Upper lobe of left lung (tissue), 6 donors: ENCODE measurements around the gene KSR2. TPM values are rescaled to one million over a fixed set of nuclear protein-coding genes. Genes with fewer than 3 reads are reported as not detected.

Experiments used
- ATAC-seq, 2 donors: fragments of 200-7000 bp; cut with Tn5 transposase; one replicate each; pipeline ENCODE4 v1.9.1; 2022; ENCODE audit warnings: mild to moderate bottlenecking in 2 of 2, moderate library complexity in 2 of 2; ENCODE audit not compliant: low FRiP score in 2 of 2
- DNase-seq, 2 donors: peaks; one replicate each; pipeline ENCODE4 v3.0.0-alpha.2; 2019 to 2020
- H3K27ac ChIP-seq, 4 donors: fragments of 200-600 bp; sonication (generic); one replicate each; pipeline ENCODE4 v1.5.1; 2016 to 2019
- H3K27me3 ChIP-seq, 4 donors: fragments of 200-600 bp; sonication (generic); one replicate each; pipeline ENCODE4 v1.5.1; 2017 to 2019
- H3K36me3 ChIP-seq, 4 donors: fragments of 200-600 bp; sonication (generic); one replicate each; pipeline ENCODE4 v1.5.1; 2016 to 2019
- H3K4me1 ChIP-seq, 4 donors: fragments of 200-600 bp; sonication (generic); one replicate each; pipeline ENCODE4 v1.5.1; 2018 to 2019
- H3K4me3 ChIP-seq, 4 donors: fragments of 200-600 bp; sonication (generic); one replicate each; pipeline ENCODE4 v1.5.1; 2017 to 2019; ENCODE audit warnings: mild to moderate bottlenecking in 2 of 4, moderate library complexity in 1 of 4
- H3K9me3 ChIP-seq, 4 donors: fragments of 200-600 bp; sonication (generic); one replicate each; pipeline ENCODE4 v1.5.1; 2018 to 2019
- EP300 ChIP-seq, 4 donors: sonication (generic); formaldehyde crosslinking; IDR thresholded peaks; one replicate each; pipeline ENCODE4 v1.5.1; 2017; ENCODE audit warnings: antibody characterized with exemption in 4 of 4, control low read depth in 2 of 4
- POLR2A ChIP-seq, 4 donors: fragments of 450-650 bp; IDR thresholded peaks; one replicate each; pipeline ENCODE4 v1.5.1; 2016 to 2017; ENCODE audit warnings: antibody characterized with exemption in 4 of 4, mild to moderate bottlenecking in 2 of 4
- POLR2AphosphoS5 ChIP-seq, 2 donors: sonication (generic); formaldehyde crosslinking; IDR thresholded peaks; one replicate each; pipeline ENCODE4 v1.5.1; 2017; ENCODE audit warnings: antibody characterized with exemption in 2 of 2
- WGBS, 2 donors: methylation state at CpG; one replicate each; pipeline ENCODE4 v1.1.5; 2017 to 2018; 5-methylcytosine and 5-hydroxymethylcytosine counted together
- total RNA-seq, 6 donors: library from RNA; depleted of rRNA in 4 of 6; stranded (reverse); fragments of >200 nt in 4 of 6; gene quantifications; one replicate each; pipeline versions ENCODE4 v1.1.0 to v1.2.1, GENCODE V29; 2016 to 2021
- TF ChIP-seq, protein P1 (sequence below), 6 experiments: fragments of 450-650 bp in 4 of 6; fragments of 200-600 bp in 2 of 6; sonication (generic) in 2 of 6; IDR thresholded peaks; one replicate each; pipeline ENCODE4 v1.5.1; 2016 to 2019; ENCODE audit warnings: antibody characterized with exemption in 6 of 6
- donor health status: DM: no; HTN: no; CAD: no; lungs with moderate emphysema.
- donor health status: DM: no; HTN: yes; CAD: no; lungs with severe emphysema.

KSR2 gene
- total RNA-seq, 6 donors from 2014 or later = 0.30 to 3.2 (median 0.85) TPM

DNA sequence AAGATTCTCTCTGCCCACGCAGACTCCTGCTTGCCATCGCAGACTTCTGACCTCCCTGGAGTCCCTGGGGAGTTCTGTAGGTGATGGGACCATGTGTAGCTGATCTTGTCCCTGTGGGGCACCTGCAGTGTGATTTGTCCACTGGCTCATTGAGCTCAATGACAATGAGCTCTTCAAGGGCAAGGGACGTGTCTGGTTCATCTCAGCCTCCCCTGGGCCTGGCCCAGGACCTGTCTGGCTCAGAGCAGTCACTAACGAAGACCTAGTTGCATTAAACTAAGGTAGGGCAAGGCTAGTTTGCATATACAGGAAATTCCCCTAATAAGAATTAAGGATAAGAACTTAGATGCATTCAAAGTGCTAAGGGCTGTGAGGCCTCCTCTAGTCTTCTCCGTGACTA lies 361.8 kb downstream of the KSR2 start:
- H3K4me1 ChIP-seq = no peaks in the 10 kb centered on the region
- H3K4me3 ChIP-seq = no peak overlapping the region
- no peaks in the 10 kb centered on the region for H3K27me3 ChIP-seq
- no peak for ATAC-seq
- H3K9me3 ChIP-seq = no peaks in the 10 kb centered on the region
- 62 to 75% methylated on average over 5 of the region's 5 CpGs for WGBS, 2 donors
- H3K27ac ChIP-seq = no peak overlapping the region
- no peak for DNase-seq
- no peak for TF ChIP-seq EP300 (IDR thresholded peaks at IDR 0.05)
- TF ChIP-seq, protein P1, sequence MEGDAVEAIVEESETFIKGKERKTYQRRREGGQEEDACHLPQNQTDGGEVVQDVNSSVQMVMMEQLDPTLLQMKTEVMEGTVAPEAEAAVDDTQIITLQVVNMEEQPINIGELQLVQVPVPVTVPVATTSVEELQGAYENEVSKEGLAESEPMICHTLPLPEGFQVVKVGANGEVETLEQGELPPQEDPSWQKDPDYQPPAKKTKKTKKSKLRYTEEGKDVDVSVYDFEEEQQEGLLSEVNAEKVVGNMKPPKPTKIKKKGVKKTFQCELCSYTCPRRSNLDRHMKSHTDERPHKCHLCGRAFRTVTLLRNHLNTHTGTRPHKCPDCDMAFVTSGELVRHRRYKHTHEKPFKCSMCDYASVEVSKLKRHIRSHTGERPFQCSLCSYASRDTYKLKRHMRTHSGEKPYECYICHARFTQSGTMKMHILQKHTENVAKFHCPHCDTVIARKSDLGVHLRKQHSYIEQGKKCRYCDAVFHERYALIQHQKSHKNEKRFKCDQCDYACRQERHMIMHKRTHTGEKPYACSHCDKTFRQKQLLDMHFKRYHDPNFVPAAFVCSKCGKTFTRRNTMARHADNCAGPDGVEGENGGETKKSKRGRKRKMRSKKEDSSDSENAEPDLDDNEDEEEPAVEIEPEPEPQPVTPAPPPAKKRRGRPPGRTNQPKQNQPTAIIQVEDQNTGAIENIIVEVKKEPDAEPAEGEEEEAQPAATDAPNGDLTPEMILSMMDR (IDR thresholded peaks at IDR 0.05) = no peak
- no peak for TF ChIP-seq POLR2AphosphoS5 (IDR thresholded peaks at IDR 0.05)
- no peak for TF ChIP-seq POLR2A (IDR thresholded peaks at IDR 0.05)
- no peaks in the 10 kb centered on the region for H3K36me3 ChIP-seq

DNA sequence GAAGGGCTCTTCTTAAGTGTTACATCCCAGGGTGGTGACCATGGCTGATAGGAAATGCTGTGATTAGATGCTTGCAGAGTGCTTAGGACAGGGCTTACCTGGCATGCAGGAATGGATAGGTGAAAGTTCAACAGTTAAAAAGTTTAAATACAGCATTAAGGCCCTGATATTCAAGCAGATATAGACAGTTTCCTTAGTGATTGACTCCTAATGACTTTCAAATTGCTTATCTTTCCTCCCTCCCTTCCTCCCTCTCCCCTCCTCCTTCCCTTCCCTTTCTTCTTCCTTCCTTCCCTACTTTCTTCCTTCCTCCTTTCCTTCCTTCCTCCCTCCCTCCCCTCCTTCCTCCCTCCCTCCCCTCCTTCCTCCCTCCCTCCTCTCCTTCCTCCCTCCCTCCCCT lies 362.8 kb downstream of the KSR2 start:
- no peaks in the 10 kb centered on the region for H3K36me3 ChIP-seq
- H3K9me3 ChIP-seq = no peaks in the 10 kb centered on the region
- H3K4me1 ChIP-seq = no peaks in the 10 kb centered on the region
- ATAC-seq = no peak
- no peak for DNase-seq
- no peak overlapping the region for H3K27ac ChIP-seq
- no peak overlapping the region for H3K4me3 ChIP-seq
- no peaks in the 10 kb centered on the region for H3K27me3 ChIP-seq
- no peak for TF ChIP-seq EP300 (IDR thresholded peaks at IDR 0.05)
- TF ChIP-seq, protein P1 (IDR thresholded peaks at IDR 0.05) = no peak
- TF ChIP-seq POLR2A (IDR thresholded peaks at IDR 0.05) = no peak
- TF ChIP-seq POLR2AphosphoS5 (IDR thresholded peaks at IDR 0.05) = no peak

DNA sequence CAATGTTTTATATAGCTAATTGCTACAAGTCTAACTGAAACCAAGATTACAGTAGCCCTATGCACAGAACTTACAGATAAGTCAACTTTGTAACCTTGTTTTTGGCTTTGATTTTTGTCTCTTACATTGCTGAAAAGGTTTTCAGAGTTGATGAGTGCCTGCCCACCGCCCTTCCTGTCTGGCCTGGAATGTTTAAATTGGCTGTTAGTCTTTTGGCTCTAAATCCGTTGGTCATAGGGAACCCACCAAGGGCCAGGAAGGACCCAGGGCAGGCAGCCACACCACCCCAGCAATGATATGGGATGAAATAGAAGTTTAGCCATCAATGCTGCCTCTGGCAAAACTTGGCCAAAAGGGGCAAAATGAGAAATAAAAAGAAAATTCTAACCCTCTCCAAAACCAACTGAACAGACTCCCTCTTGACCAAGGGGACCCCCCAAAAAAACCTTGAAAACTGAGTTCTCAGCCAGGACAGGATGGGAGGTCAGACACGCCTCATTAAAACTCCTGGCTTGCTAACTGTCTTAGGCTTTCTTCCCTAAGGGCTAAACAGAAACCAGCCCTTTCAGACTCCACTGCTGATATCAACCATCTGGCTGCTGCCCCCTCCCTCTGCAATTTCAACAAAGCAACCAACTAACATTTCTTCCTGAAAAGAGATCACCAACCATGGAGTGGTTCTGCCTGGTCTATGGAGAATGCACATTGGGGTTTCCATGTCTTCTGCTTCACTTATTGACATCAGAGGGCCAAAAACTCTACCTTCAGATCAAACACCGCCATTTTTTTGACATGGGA lies 365.3 kb downstream of the KSR2 start:
- H3K27ac ChIP-seq = no peak overlapping the region
- no peak for DNase-seq
- ATAC-seq = no peak
- H3K27me3 ChIP-seq = no peaks in the 10 kb centered on the region
- TF ChIP-seq, protein P1 (IDR thresholded peaks at IDR 0.05) = no peak
- H3K9me3 ChIP-seq = no peaks in the 10 kb centered on the region
- no peaks in the 10 kb centered on the region for H3K4me1 ChIP-seq
- 35 to 59% methylated on average over 4 of the region's 4 CpGs for WGBS, 2 donors
- H3K4me3 ChIP-seq = no peak overlapping the region
- no peaks in the 10 kb centered on the region for H3K36me3 ChIP-seq

DNA sequence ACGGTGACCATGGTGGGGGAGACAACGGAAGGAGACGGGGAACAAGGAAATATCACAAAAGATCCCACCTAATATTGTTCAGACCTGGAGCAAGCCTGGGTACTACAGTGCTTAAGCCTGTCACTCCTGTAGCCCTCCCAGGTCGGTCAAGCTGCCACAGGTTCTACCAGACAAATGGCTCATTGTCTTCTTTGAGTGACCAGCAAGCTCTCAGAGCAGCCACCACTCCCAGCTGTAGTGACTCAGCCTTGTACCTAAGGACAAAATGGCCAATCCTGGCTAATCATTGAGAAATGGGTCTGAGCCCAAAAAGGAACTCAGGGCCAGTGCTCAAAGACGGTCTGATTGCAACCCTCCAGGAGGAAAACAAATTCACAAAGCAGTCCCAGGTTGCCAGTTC lies 368.9 kb downstream of the KSR2 start:
- H3K27ac ChIP-seq = no peak overlapping the region
- H3K4me3 ChIP-seq = no peak overlapping the region
- WGBS, 2 donors = 70 to 79% methylated on average over 5 of the region's 5 CpGs
- no peak for DNase-seq
- H3K4me1 ChIP-seq = no peaks in the 10 kb centered on the region
- ATAC-seq = no peak
- TF ChIP-seq POLR2AphosphoS5 (IDR thresholded peaks at IDR 0.05) = no peak
- no peak for TF ChIP-seq POLR2A (IDR thresholded peaks at IDR 0.05)
- TF ChIP-seq, protein P1 (IDR thresholded peaks at IDR 0.05) = no peak
- no peak for TF ChIP-seq EP300 (IDR thresholded peaks at IDR 0.05)
- no peaks in the 10 kb centered on the region for H3K9me3 ChIP-seq
- H3K27me3 ChIP-seq = no peaks in the 10 kb centered on the region
- no peaks in the 10 kb centered on the region for H3K36me3 ChIP-seq

DNA sequence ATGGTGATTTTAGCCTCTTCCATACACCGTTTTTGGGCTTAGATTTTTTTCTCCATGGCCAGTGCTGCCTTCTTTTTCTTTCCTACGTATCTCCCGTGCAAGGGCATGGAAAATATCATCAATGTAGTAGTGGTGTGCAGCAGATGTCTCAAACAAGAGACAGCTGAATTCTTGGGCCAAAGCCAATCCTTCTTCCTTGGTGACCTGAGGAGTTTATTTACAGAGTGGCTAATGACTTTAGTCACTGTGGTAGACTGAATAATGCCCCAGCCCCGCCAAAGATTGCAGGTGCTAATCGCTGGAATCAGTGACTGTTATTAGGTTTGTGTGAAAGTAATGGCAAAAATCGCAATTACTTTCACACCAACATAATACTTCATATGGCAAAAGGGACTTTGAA lies 371.8 kb downstream of the KSR2 start:
- WGBS, 2 donors = 63 to 66% methylated on average over 6 of the region's 6 CpGs
- Histone ChIP-seq H3K9me3 (no peaks in the 10 kb centered on the region), H3K27me3 (no peaks in the 10 kb centered on the region), H3K4me1 (no peaks in the 10 kb centered on the region), H3K4me3 (no peak overlapping the region), H3K36me3 (no peaks in the 10 kb centered on the region), H3K27ac (no peak overlapping the region)
- ATAC-seq (no peak), DNase-seq (no peak)
- TF ChIP-seq, protein P1 (IDR thresholded peaks at IDR 0.05) = no peak
- TF ChIP-seq POLR2A (IDR thresholded peaks at IDR 0.05) = no peak
- no peak for TF ChIP-seq EP300 (IDR thresholded peaks at IDR 0.05)
- no peak for TF ChIP-seq POLR2AphosphoS5 (IDR thresholded peaks at IDR 0.05)
